ENCODE measurements around the gene RPS16. TPM values are rescaled to one million over a fixed set of nuclear protein-coding genes. Genes with fewer than 3 reads are reported as not detected.
A peak's percentile ranks its signal among the peaks of the same experiment; 100 is the strongest.

The RPS16 gene
- total and polyA plus RNA-seq, 9 of the 15 experiments (the other 6 are each of a cell fraction or from before 2014, with no cell fraction given), result 82.6 to 3,671 (median 2,204) TPM

- TF ChIP-seq CBFB (CRISPR knock-in tag; IDR thresholded peaks at IDR 0.05) (peak; percentile 69; the same call in 1 of the 2 replicates), TEAD2 (tag; IDR thresholded peaks at IDR 0.05) (no peak), ZNF143 (CRISPR knock-in tag; IDR thresholded peaks at IDR 0.05) (peak; percentile 53; the same call in 1 of the 2 replicates), NONO (IDR thresholded peaks at IDR 0.05; ENCODE audit: low read depth in 2 of 2, low read length in 1 of 2) (0 out of 4 replicates have a peak, but pooled peaks of 1 of the 2 experiments have one; percentile 48), ZNF655 (CRISPR knock-in tag; IDR thresholded peaks at IDR 0.05) (no peak), ARID3B (CRISPR knock-in tag; IDR thresholded peaks at IDR 0.05; ENCODE audit: borderline replicate concordance) (no peak), PCBP2 (IDR thresholded peaks at IDR 0.05; ENCODE audit: low read depth, low read length, poor library complexity, severe bottlenecking) (no peak), PRDM10 (IDR thresholded peaks at IDR 0.05; ENCODE audit: partially characterized antibody) (peak; percentile 13), STAT5B (CRISPR knock-in tag; IDR thresholded peaks at IDR 0.05) (no peak), U2AF1 (optimal IDR thresholded peaks at IDR 0.05; ENCODE audit: low read depth, low read length) (no peak), ZNF174 (CRISPR knock-in tag; IDR thresholded peaks at IDR 0.05) (no peak), IRF9 (tag; IDR thresholded peaks at IDR 0.05) (no peak), ID3 (CRISPR knock-in tag; IDR thresholded peaks at IDR 0.05) (no peak), ID3 (tag; IDR thresholded peaks at IDR 0.05) (no peak), SMARCA4 (IDR thresholded peaks at IDR 0.05) (peak; percentile 26; the same call in 1 of the 2 replicates), KHSRP (IDR thresholded peaks at IDR 0.05) (no peak)
Observed at GRCh38 chr19:39445196-39446111, 9.7 kb upstream of the RPS16 start, which contains the start of gene SUPT5H (continued).

Measured in K562 (cell line).